ACC112 (cell line): ENCODE results near the gene LRRC37A3.
A peak's percentile ranks its signal among the peaks of the same experiment; 100 is the strongest.
"Not testable (repeated sequence)": the region's sequence is repeated elsewhere in the genome, so short reads cannot be mapped to it uniquely, and the experiment has no call there.

Experiments used
- H2AFZ ChIP-seq: fragments of 200-600 bp; sonication (generic); one replicate; pipeline ENCODE4 v1.6.0; 2017; ENCODE audit warnings: antibody characterized with exemption, low read length; ENCODE audit not compliant: unreplicated experiment
- H3K27ac ChIP-seq: fragments of 200-600 bp; sonication (generic); 2 replicates; pipeline ENCODE4 v1.5.1; 2014; ENCODE audit warnings: low read depth, mild to moderate bottlenecking, antibody characterized with exemption, low read length, moderate library complexity
- H3K27me3 ChIP-seq: fragments of 200-600 bp; sonication (generic); 2 replicates; pipeline ENCODE4 v1.6.1; 2014; ENCODE audit warnings: mild to moderate bottlenecking, antibody characterized with exemption, low read length, moderate library complexity, mixed read lengths; ENCODE audit not compliant: insufficient read depth
- H3K36me3 ChIP-seq: fragments of 200-600 bp; sonication (generic); 2 replicates; pipeline ENCODE4 v1.6.1; 2016; ENCODE audit warnings: mild to moderate bottlenecking, antibody characterized with exemption, low read length, moderate library complexity, mixed read lengths; ENCODE audit not compliant: insufficient read depth
- H3K4me1 ChIP-seq: fragments of 200-600 bp; sonication (generic); one replicate; pipeline ENCODE4 v1.6.1; 2016; ENCODE audit warnings: low read length, mixed read lengths; ENCODE audit not compliant: insufficient read depth, unreplicated experiment, control insufficient read depth
- H3K4me3 ChIP-seq: fragments of 200-600 bp; sonication (generic); 2 replicates; pipeline ENCODE4 v1.5.1; 2014; ENCODE audit warnings: mild to moderate bottlenecking, low read depth, low read length
- H3K79me2 ChIP-seq: fragments of 200-600 bp; sonication (generic); one replicate; pipeline ENCODE4 v1.6.0; 2016; ENCODE audit warnings: low read length; ENCODE audit not compliant: control insufficient read depth, unreplicated experiment, insufficient read depth

Gene LRRC37A3

GRCh38 chr17:64926430-64926829 is 7.2 kb upstream of the LRRC37A3 start:
- not testable (repeated sequence) for H2AFZ ChIP-seq, H3K79me2 ChIP-seq, H3K4me3 ChIP-seq, H3K4me1 ChIP-seq, H3K27ac ChIP-seq, H3K27me3 ChIP-seq, H3K36me3 ChIP-seq

- H3K4me3 ChIP-seq, H3K79me2 ChIP-seq, H2AFZ ChIP-seq, H3K27ac ChIP-seq, H3K36me3 ChIP-seq, H3K27me3 ChIP-seq, H3K4me1 ChIP-seq: not testable (repeated sequence)
Observed at GRCh38 chr17:64925244-64925643, 6.0 kb upstream of the LRRC37A3 start.

- not testable (repeated sequence) for H2AFZ ChIP-seq, H3K79me2 ChIP-seq, H3K27ac ChIP-seq, H3K4me3 ChIP-seq, H3K36me3 ChIP-seq, H3K4me1 ChIP-seq, H3K27me3 ChIP-seq
Observed at GRCh38 chr17:64923051-64923568, 3.8 kb upstream of the LRRC37A3 start.

- Histone ChIP-seq H3K27ac (no peak overlapping the region), H3K79me2 (no peaks in the 10 kb centered on the region), H3K36me3 (no peaks in the 10 kb centered on the region), H3K4me1 (no peaks in the 10 kb centered on the region), H3K27me3 (no peaks in the 10 kb centered on the region), H2AFZ (no peak overlapping the region), H3K4me3 (peak overlapping the region; percentile 84; the same call in 1 of the 2 replicates)
Observed at GRCh38 chr17:64920419-64921172, 1.3 kb upstream of the LRRC37A3 start.

GRCh38 chr17:64920026-64920418 is 744 bp upstream of the LRRC37A3 start:
- H3K79me2 ChIP-seq: no peaks in the 10 kb centered on the region
- H3K36me3 ChIP-seq: no peaks in the 10 kb centered on the region
- H2AFZ ChIP-seq: peak overlapping the region; percentile 79
- peak overlapping the region; percentile 84 for H3K4me3 ChIP-seq
- H3K4me1 ChIP-seq: no peaks in the 10 kb centered on the region
- no peak overlapping the region for H3K27ac ChIP-seq
- H3K27me3 ChIP-seq: no peaks in the 10 kb centered on the region

GRCh38 chr17:64918842-64919288 is 413 bp downstream of the LRRC37A3 start:
- H3K27me3 ChIP-seq, H2AFZ ChIP-seq, H3K4me1 ChIP-seq, H3K79me2 ChIP-seq, H3K36me3 ChIP-seq: not testable (repeated sequence)
- Histone ChIP-seq H3K4me3 (peak overlapping the region; percentile 84), H3K27ac (peak overlapping the region; percentile 50; the same call in 1 of the 2 replicates)

- not testable (repeated sequence) for H3K36me3 ChIP-seq, H3K27ac ChIP-seq, H3K79me2 ChIP-seq, H3K4me1 ChIP-seq, H3K27me3 ChIP-seq, H3K4me3 ChIP-seq, H2AFZ ChIP-seq
Observed at GRCh38 chr17:64917540-64917939, 1.7 kb downstream of the LRRC37A3 start.

GRCh38 chr17:64915244-64915643 is 4.0 kb downstream of the LRRC37A3 start:
- H3K4me3 ChIP-seq, H2AFZ ChIP-seq, H3K27ac ChIP-seq, H3K27me3 ChIP-seq, H3K79me2 ChIP-seq, H3K36me3 ChIP-seq, H3K4me1 ChIP-seq: not testable (repeated sequence)

GRCh38 chr17:64910191-64910514 is 9.1 kb downstream of the LRRC37A3 start:
- not testable (repeated sequence) for H3K27me3 ChIP-seq, H3K4me3 ChIP-seq, H3K79me2 ChIP-seq, H3K36me3 ChIP-seq, H2AFZ ChIP-seq, H3K4me1 ChIP-seq, H3K27ac ChIP-seq

- not testable (repeated sequence) for H2AFZ ChIP-seq, H3K36me3 ChIP-seq
Observed at GRCh38 chr17:64909511-64910190, 9.6 kb downstream of the LRRC37A3 start.

GRCh38 chr17:64904069-64904468 is 15.2 kb downstream of the LRRC37A3 start:
- not testable (repeated sequence) for H3K4me3 ChIP-seq, H3K27me3 ChIP-seq, H2AFZ ChIP-seq, H3K27ac ChIP-seq, H3K79me2 ChIP-seq, H3K4me1 ChIP-seq, H3K36me3 ChIP-seq

More at GRCh38 chr17:64909511-64910190, 9.6 kb downstream of the LRRC37A3 start:
- H3K79me2 ChIP-seq, H3K27me3 ChIP-seq, H3K4me1 ChIP-seq, H3K27ac ChIP-seq, H3K4me3 ChIP-seq: not testable (repeated sequence)
